Measurements from ENCODE around the gene GALT.

Gene GALT

DNA sequence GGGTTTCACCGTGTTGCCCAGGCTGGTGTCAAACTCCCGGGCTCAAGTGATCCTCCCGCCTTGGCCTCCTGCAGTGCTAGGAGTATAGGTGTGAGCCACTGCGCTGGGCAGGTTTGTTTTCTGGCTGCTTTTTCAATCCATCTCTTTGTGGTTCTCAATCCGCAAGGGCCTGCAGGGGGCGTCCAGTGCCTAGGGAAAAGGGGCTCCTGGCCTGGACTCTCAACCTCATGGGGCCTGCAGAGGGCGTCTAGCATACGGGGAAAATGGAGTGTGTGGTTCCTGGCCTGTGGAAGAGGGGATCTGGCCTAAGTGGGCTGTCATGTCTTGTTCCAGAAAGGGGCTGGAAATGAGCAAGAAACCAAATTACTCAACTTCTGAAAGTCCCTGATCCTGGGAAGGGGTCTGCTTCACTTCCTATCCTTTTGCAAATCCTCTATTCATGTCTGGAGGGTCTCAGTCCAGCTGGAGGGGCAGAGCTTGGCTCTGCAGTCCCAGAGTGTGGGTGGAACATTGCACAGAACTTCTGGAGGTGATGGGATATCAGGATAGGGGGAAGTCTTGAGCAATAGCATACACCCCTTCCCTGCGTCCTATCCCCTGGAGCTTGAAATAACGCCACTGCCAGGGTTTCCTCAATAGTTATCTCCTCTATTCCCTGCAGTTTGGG, 28.7 kb downstream of the GALT start:
- FAIRE-seq (peak; percentile 23), DNase-seq (ENCODE audit: insufficient read length, low spot score) (peak; percentile 48)

DNA sequence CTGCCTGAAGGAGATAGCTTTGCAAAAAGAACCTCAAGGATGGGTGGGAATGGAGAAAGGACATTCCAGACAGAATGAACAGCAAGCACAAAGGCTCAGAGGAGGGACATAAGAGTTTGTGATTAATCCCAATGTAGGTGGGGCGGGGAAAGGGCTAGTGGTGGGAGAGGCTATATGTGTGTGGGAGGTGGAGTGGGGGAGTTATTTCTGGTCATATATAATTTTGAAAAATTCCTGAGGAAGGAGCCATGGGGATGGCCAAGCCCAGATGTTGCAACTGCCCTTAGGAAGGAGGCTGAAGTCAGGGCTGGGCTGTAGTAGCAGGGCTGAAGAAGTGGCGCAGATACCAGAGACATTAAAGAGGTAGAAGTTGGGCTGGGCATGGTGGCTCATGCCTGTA, 29.4 kb downstream of the GALT start:
- DNase-seq (ENCODE audit: insufficient read length, low spot score) (no peak), FAIRE-seq (no peak)

DNA sequence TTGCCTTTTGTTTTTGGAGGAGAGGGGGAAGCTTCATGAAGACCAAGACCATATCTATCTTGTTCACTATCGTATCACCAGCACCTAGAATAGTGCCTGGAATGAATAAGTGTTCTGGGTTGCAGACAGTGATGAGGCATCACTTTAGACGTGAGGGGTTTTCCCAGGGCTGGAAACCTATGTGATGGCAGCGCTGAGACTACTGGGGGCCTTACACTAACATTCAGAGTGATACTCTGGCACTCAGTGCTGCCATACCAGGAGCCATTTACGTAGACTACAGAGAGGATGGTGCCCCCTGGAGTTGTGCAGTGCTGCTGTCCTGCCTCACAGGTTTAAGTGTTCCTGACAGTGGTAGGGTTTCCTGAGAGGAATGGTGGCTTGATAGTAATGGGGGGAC, 37.7 kb downstream of the GALT start:
- no peak for FAIRE-seq

DNA sequence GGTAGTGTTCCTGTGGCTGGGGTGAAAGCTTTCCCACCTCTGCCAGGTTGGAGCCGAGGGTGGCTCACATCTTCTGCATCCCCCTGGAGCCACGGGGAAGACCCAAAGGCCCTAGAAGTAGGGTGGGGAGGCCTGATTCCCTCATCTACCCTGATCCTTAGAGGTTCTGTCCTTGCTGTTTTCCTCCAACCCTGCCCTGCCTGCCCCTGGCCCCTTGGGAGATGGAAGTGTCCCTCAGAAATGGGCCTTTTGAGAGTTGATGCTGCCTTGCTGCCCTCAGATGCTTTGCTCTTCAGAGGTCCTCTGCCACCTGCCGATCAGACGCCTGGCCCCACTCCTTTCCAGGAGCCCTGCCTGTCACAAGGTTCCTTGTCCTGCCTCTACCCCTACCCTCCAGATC, 38.3 kb downstream of the GALT start:
- DNase-seq (ENCODE audit: insufficient read length, low spot score) (no peak), FAIRE-seq (no peak)

More for the DNA sequence above, 37.7 kb downstream of the GALT start:
- DNase-seq (ENCODE audit: insufficient read length, low spot score) = no peak

GRCh38 chr9:34685591-34685990, 39.1 kb downstream of the GALT start:
- DNase-seq (ENCODE audit: insufficient read length, low spot score) (no peak), FAIRE-seq (no peak)

GRCh38 chr9:34686231-34686630, 39.8 kb downstream of the GALT start:
- DNase-seq (ENCODE audit: insufficient read length, low spot score) (no peak), FAIRE-seq (no peak)

DNA sequence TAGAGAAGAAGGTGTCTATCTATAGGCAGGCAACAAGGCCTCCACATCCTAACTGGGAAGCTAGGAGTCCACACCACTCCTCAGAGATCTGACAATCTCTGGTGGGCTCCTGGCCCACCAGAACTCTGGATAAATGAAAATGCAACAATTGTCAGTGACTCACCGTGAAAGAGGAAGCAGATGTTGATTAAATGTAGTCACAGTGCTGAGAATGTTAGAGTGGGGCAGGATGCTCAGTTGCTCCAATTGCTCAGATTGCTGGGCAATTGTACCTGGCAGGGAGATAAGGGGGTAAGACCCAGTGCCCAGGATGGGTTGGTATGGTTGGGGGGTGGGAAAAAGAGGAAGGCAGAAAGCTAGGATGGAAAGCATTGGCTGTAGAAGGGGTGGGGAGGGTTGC, 40.3 kb downstream of the GALT start:
- DNase-seq (ENCODE audit: insufficient read length, low spot score) = no peak
- no peak for FAIRE-seq

GRCh38 chr9:34687276-34688030, 41.0 kb downstream of the GALT start:
- DNase-seq (ENCODE audit: insufficient read length, low spot score) (no peak), FAIRE-seq (no peak)

DNA sequence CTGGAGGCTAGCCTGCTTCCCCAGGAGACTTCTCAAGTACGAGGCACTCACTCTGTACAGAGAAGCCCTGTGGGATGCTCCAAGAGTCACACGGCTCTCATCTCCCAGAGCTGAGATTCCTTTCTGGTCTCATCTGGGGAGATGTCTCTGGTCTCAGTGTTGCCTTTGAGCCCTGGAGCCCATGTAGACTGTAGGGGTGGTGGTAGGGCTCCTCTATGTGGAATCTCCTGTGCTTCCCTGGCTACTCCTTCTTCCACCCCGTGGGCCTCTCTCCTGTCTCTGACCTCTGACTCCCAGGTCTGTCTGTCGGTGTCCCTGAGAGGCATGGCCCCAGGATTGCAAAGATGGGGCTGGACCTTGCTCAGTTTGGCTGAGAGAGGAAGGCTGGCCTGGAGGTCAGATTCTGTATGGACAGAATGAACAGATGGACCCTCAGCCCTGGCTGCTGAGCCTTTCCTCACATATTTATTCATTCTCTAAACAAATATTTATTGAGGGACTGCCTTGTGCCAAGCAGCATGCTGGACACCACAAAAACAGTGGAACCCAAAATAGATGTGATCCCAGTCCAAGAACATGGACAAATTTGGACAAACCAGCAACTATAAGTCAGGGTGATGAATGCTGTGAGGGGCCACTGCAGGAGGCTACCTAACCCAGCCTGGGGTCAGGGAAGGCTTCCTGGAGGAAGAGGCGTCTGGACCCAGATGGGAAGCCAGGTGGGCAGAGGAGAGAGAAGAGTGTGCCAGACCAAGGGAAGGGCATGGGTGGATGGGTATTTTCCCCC, 42.0 kb downstream of the GALT start:
- FAIRE-seq (no peak), DNase-seq (ENCODE audit: insufficient read length, low spot score) (no peak)

GRCh38 chr9:34689116-34689470, 42.6 kb downstream of the GALT start:
- DNase-seq (ENCODE audit: insufficient read length, low spot score) (no peak), FAIRE-seq (no peak)

DNA sequence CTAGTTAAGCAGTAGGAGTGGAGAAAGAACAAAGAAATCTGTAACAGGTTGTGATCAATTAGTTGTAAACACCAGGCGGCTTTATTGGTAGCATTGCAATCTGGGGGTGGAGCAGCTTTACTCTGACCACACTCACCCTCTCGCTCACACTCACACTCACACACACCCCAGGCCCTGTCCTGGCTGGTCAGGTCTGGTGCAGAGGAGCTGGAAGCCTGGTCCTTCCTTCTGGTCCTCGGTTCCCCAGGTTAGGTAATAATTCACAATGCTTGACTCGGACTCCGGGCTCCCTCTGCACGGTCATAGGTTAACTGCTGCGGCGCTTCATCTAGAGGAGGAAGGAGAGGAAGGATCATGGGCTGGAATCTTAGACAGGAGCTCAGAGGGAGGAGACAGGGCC, 43.0 kb downstream of the GALT start:
- FAIRE-seq (no peak), DNase-seq (ENCODE audit: insufficient read length, low spot score) (no peak)

DNA sequence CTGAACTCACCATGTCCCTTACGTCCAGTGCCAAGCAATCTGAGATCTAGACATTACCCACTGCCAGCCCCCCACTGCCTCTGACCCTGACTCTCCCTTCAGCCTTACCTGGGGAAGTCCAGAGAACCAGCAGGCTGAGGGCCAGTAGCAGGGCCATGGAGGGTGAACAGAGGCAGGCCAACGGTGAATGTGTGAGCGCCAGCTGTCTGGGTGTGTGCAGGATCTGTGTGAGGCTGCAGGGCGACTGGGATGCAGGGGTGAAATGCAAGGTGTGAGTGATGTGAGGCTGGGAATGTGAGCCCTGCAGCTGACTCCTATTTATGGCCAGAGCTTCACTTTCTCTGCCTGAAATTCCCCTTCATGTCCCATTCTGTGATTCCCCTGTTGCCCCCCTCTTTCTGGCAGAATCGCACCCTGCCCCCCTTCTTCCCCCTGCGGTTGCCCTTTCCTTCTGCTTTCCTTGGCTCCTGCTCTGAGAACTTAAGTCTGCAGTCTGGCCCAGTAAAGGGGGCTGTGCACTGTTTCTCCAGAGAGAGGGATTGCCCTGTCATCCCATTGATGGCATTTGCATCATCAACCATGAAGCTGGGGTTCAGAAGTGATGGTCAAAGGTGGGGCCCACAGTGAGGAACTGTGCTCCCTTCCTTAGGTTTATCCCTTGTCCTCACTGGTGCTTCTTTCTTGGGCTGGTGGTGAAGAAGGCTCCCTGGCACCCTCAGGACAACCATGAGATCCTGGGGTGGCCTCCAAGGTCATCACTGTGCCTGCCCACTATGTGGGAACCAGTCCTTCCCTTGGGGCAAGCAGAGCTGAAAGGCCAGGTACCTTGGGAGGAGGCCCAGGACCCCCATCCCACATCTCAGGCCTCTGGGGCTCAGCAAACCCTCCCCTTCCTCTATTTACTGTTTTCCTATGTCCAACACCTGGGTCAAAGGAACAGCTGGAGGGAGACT, 44.8 kb downstream of the GALT start, which contains the start of gene CCL19:
CCL19 (minus strand) TSS at position 294 of the 953 bp plus-strand sequence; CDS start at position 157, 137 bp downstream.
- no peak for FAIRE-seq
- no peak for DNase-seq (ENCODE audit: insufficient read length, low spot score)

- FAIRE-seq (no peak), DNase-seq (ENCODE audit: insufficient read length, low spot score) (no peak)
Measured at GRCh38 chr9:34691936-34692315, 45.5 kb downstream of the GALT start.

- no peak for FAIRE-seq
- no peak for DNase-seq (ENCODE audit: insufficient read length, low spot score)
Measured at GRCh38 chr9:34693560-34693959, 47.1 kb downstream of the GALT start.

GRCh38 chr9:34694811-34695210, 48.3 kb downstream of the GALT start:
- FAIRE-seq (no peak), DNase-seq (ENCODE audit: insufficient read length, low spot score) (no peak)

Measured in GM19239 (cell line).